Gastroesophageal sphincter (tissue), 4 donors: ENCODE results near the gene MSLN. TPM values are rescaled to one million over a fixed set of nuclear protein-coding genes. Genes with fewer than 3 reads are reported as not detected.

Experiments used
- ATAC-seq: fragments of 150-250 bp; one replicate; pipeline ENCODE4 v1.9.1; 2016; ENCODE audit warnings: mild to moderate bottlenecking, moderate library complexity
- H3K27ac ChIP-seq, 4 donors: fragments of 200-600 bp; sonication (generic) in 3 of 4; 1 replicate in 3 of 4; 2 replicates in 1 of 4; pipeline ENCODE4 v1.5.1; 2016 to 2019
- H3K27me3 ChIP-seq: fragments of 200-600 bp; sonication (generic); one replicate; pipeline ENCODE4 v1.5.1; 2019
- H3K36me3 ChIP-seq, 2 donors: fragments of 200-600 bp; sonication (generic); one replicate each; pipeline ENCODE4 v1.5.1; 2019; ENCODE audit warnings: control low read depth in 1 of 2
- H3K4me1 ChIP-seq, 3 donors: fragments of 200-600 bp; sonication (generic); 1 replicate in 2 of 3; 2 replicates in 1 of 3; pipeline ENCODE4 v1.5.1; 2016 to 2019; ENCODE audit warnings: control low read depth in 2 of 3
- H3K4me3 ChIP-seq, 2 donors: fragments of 200-600 bp; sonication (generic); one replicate each; pipeline ENCODE4 v1.5.1; 2019; ENCODE audit warnings: mild to moderate bottlenecking in 1 of 2, moderate library complexity in 1 of 2
- H3K9me3 ChIP-seq, 3 donors: fragments of 200-600 bp; sonication (generic); one replicate each; pipeline ENCODE4 v1.5.1; 2017 to 2019; ENCODE audit warnings: control low read depth in 2 of 3
- CTCF ChIP-seq, 4 experiments: fragments of 200-600 bp in 2 of 4; fragments of 450-650 bp in 2 of 4; sonication (generic) in 1 of 4; IDR thresholded peaks; one replicate each; pipeline ENCODE4 v1.5.1; 2017 to 2019; ENCODE audit warnings: antibody characterized with exemption in 4 of 4, mild to moderate bottlenecking in 2 of 4, moderate library complexity in 2 of 4
- EP300 ChIP-seq: sonication (generic); formaldehyde crosslinking; IDR thresholded peaks from one replicate; pipeline ENCODE4 v1.6.1; 2017; ENCODE audit warnings: antibody characterized with exemption, mild to moderate bottlenecking
- POLR2A ChIP-seq, 2 donors: fragments of 450-650 bp; IDR thresholded peaks; one replicate each; pipeline ENCODE4 v1.6.1; 2017; ENCODE audit warnings: antibody characterized with exemption in 2 of 2, mild to moderate bottlenecking in 2 of 2, moderate library complexity in 1 of 2
- POLR2AphosphoS5 ChIP-seq: sonication (generic); formaldehyde crosslinking; IDR thresholded peaks from one replicate; pipeline ENCODE4 v1.6.1; 2017; ENCODE audit warnings: antibody characterized with exemption
- WGBS, 2 donors: methylation state at CpG; one replicate each; pipeline ENCODE4 v1.1.5; 2018; ENCODE audit warnings: low coverage in 1 of 2; 5-methylcytosine and 5-hydroxymethylcytosine counted together
- total RNA-seq, 4 donors: library from RNA; depleted of rRNA; stranded (reverse); fragments of >200 nt; gene quantifications; one replicate each; pipeline ENCODE4 v1.1.0, GENCODE V29; 2016

The MSLN gene
- total RNA-seq, 4 donors from 2014 or later: 0.73 to 7.2 TPM; not detected in 2

- Histone ChIP-seq H3K9me3 (no peaks in the 10 kb centered on the region), H3K4me3 (no peak overlapping the region), H3K4me1 (no peaks in the 10 kb centered on the region), H3K27me3 (peaks cover 61% of the 10 kb centered on the region), H3K36me3 (no peaks in the 10 kb centered on the region), H3K27ac (no peak overlapping the region)
- 57% methylated on average over 4 of the region's 17 CpGs; no CpG with 5 or more reads in 1 of the 2 donors for WGBS, 2 donors
- no peak for TF ChIP-seq CTCF (IDR thresholded peaks at IDR 0.05)
- ATAC-seq: no peak
Measured at GRCh38 chr16:762595-763268, 2.2 kb downstream of the MSLN start.

- no peak overlapping the region for H3K4me3 ChIP-seq
- no CpG with 5 or more reads among the region's 21 CpGs for WGBS, 2 donors
- peaks cover 63% of the 10 kb centered on the region for H3K27me3 ChIP-seq
- TF ChIP-seq EP300 (no peak), CTCF (IDR thresholded peaks at IDR 0.05) (no peak), POLR2AphosphoS5 (no peak), POLR2A (IDR thresholded peaks at IDR 0.05) (no peak)
- ATAC-seq: no peak
- no peaks in the 10 kb centered on the region for H3K9me3 ChIP-seq
- no peaks in the 10 kb centered on the region for H3K4me1 ChIP-seq
- H3K36me3 ChIP-seq: no peaks in the 10 kb centered on the region
- no peak overlapping the region for H3K27ac ChIP-seq
Measured at GRCh38 chr16:763369-764183, 3.0 kb downstream of the MSLN start.

GRCh38 chr16:764184-764750 is 3.7 kb downstream of the MSLN start:
- Histone ChIP-seq H3K9me3 (no peaks in the 10 kb centered on the region), H3K36me3 (no peaks in the 10 kb centered on the region), H3K4me3 (no peak overlapping the region), H3K27ac (no peak overlapping the region), H3K4me1 (no peaks in the 10 kb centered on the region), H3K27me3 (peaks cover 69% of the 10 kb centered on the region)
- WGBS, 2 donors: 20% methylated on average over 1 of the region's 20 CpGs; no CpG with 5 or more reads in 1 of the 2 donors
- no peak for ATAC-seq
- TF ChIP-seq EP300 (no peak), CTCF (IDR thresholded peaks at IDR 0.05) (no peak), POLR2A (IDR thresholded peaks at IDR 0.05) (no peak), POLR2AphosphoS5 (no peak)

GRCh38 chr16:764848-765487 is 4.4 kb downstream of the MSLN start:
- no peak overlapping the region for H3K27ac ChIP-seq
- no CpG with 5 or more reads among the region's 38 CpGs for WGBS, 2 donors
- no peak for ATAC-seq
- peaks cover 74% of the 10 kb centered on the region for H3K27me3 ChIP-seq
- H3K9me3 ChIP-seq: no peaks in the 10 kb centered on the region
- H3K36me3 ChIP-seq: no peaks in the 10 kb centered on the region
- H3K4me1 ChIP-seq: no peaks in the 10 kb centered on the region
- no peak overlapping the region for H3K4me3 ChIP-seq
- TF ChIP-seq EP300 (no peak), POLR2AphosphoS5 (no peak), CTCF (IDR thresholded peaks at IDR 0.05) (no peak)
